IPS DF 4.7 (cell line): ENCODE measurements around the gene ADAM10.
"Not testable (repeated sequence)": the region's sequence is repeated elsewhere in the genome, so short reads cannot be mapped to it uniquely, and the experiment has no call there.

Experiments used
- DNase-seq: peaks from one replicate; pipeline ENCODE4 v3.0.0-alpha.2; 2013; ENCODE audit warnings: low spot score; ENCODE audit errors: extremely low read depth

Gene ADAM10

GRCh38 chr15:58611731-58612676 is 137.5 kb downstream of the ADAM10 start:
- DNase-seq, result no peak

DNA sequence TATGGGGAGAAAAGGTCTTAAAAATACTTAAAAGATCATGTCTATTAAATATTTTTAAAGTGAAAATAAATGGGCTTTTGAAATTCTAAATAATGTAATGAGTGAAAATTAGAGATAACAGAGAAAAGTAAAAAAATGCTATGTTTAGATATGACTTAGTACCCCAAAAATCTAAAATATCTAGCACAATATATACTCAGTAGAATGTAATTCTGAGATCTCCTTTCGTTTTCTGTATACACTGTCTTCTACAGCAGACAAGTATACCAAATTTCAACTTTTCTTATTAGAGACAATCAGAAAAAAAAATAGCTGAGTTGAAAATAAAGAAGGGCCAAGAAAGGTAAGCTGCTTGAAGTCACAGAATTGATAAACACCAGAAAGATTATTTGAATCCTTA is 140.8 kb downstream of the ADAM10 start:
- no peak for DNase-seq

- DNase-seq, result no peak
Observed at GRCh38 chr15:58608129-58608590, 141.3 kb downstream of the ADAM10 start.

GRCh38 chr15:58606577-58607080 is 142.9 kb downstream of the ADAM10 start:
- DNase-seq, result no peak

GRCh38 chr15:58605931-58606530 is 143.5 kb downstream of the ADAM10 start:
- no peak for DNase-seq

- no peak for DNase-seq
Observed at GRCh38 chr15:58604455-58604923, 145.0 kb downstream of the ADAM10 start.

GRCh38 chr15:58603927-58604326 is 145.6 kb downstream of the ADAM10 start:
- not testable (repeated sequence) for DNase-seq

- DNase-seq, result no peak
Observed at GRCh38 chr15:58602823-58603222, 146.7 kb downstream of the ADAM10 start.

- DNase-seq, result no peak
Observed at GRCh38 chr15:58598829-58599210, 150.7 kb downstream of the ADAM10 start.

DNA sequence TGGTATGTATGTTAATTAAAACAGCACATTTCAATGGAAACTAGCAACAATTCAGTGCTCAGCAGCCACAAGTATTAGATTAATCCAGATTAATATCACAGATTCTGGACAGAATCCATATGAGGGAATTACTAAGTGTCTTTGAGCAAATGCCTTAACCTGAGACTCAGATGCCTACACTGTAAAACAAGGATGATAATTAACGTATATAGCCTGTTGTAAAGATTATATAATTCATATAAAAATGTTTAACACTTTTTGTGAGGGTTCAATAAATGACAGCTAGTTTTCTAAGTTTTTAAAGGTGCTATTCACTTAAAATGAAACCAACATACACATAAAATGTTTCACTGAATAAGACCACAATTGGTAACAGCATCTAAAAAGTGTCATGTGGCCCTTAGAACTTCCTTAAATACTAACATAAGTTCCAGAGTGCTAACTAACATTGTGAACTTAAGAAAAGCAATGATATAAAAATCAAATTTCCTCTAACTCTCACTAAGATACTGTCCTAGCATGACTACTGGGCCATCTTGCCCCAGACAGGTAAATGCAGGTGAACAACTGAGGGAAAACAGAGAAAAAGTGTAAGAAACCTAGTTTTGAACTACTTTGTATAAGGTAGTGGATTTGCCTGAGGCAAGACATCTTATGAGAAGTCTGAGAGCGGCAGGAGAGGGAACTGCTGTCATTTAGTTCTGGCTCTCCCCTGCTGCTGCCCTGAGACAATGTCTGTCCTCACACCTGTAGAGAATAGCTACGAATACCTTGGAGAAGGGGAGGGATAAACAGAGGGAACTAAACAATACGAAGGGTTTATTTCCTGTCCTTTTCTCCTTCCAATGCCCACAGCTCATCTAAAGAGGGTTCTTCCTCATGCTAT is 151.3 kb downstream of the ADAM10 start:
- no peak for DNase-seq

DNA sequence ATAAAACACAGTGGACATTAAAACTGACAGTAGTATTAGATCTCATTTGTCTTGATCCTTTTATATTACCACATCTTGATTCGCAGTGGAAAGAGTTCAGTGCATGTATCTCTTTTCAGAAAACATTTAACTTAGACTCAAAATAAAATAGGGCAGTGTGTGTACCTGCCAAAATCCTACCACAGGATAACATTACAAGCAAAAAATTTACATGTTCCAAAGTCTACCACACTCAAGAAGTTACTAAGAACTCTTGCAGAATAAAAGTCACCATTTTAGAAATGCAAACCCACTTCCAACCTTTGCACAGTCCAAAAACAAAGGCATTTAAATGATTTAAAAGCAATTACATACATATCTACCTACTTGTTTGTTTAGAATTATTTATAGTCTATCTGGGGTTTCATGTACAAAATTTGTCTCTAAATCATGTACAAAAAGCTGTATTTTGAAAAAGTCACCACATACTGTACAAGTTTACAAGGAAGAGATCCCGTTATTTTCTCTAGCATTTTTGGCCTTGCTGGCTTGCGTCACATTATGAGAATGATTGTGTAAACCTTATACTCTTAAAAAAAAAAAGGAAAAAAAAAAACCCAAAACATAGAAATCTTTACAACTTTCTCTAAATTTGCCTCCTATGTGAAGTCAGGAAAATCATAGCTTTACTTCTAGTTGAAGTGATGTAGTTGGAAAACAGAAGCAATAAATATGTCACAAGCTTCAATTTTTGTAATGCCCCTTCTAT is 153.8 kb downstream of the ADAM10 start:
- no peak for DNase-seq

DNA sequence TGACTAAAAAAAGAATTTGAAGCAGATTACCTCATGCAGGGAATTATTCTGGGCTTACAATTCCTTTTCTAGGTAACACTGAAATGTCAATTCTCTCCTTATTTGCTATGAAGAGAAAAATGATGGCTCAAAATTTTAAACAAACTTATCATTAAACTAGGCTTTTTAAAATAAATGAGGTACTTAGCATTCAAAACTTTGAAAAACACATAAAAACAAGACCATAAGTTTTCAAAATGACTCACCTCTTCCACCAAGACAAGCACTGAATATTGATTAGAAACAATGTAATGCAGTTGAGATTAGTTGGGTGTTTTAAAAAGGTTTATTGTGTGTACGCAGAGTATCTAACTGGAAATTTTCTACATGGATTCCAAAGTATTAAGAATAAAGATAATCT is 154.6 kb downstream of the ADAM10 start:
- DNase-seq, result no peak

DNA sequence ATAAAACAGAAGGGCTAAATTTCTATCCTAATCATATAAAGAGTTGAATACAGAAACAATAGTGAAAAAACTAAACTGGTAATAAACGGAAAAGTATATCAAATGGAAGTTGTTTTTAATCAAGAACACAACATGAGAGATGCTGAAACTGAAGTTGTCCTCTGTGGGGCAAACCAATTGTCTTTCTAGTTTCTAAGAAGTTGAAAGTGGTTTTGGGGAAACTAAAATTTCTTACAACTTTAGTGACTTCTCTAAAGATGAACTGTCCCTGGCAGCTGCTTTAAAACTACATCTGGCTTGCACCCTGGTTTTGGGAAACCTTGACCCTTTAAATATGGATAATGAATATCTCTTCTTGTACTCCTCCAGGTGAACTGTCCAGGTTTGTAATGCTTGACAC is 155.6 kb downstream of the ADAM10 start:
- DNase-seq, result no peak

DNA sequence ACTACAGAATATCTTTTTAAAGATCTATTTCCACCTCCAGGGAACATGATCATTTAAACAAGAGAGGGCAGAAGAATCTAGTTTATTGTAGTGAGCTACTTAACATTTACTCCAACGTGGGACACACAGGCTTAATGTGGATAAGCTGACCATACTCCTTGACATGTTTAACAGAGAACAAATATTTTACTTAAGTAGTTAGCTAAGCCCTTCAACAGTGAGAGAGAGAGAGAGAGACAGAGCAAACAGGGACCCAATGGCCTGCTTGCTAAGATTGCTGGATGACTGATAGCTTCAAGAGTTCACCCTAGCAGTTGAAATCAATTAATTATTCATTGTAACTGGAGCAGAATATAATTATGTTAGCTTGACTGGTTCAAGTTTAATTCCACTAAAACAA is 158.6 kb downstream of the ADAM10 start:
- no peak for DNase-seq

GRCh38 chr15:58590236-58590635 is 159.3 kb downstream of the ADAM10 start:
- DNase-seq, result no peak

- no peak for DNase-seq
Observed at GRCh38 chr15:58589047-58589446, 160.5 kb downstream of the ADAM10 start.

DNA sequence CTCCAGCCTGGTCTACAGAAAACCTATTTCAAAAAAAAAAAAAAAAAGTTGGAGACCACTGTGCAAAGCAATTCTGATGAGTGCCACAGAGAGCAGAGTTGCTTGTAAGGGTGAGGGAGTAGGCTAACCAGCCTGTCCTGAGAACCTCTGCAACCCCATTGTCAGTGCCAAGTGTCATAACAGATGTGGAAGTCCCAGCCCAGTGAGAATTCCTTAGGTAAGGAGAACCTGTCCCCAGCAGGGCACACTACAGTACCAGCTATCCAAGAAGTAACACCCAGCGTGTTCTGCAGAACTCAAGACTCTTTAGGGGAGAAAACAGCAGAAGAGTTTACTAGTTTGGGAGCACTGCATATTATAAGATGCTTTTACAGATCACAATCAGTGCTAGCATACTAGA is 161.4 kb downstream of the ADAM10 start:
- no peak for DNase-seq

- DNase-seq, result no peak
Observed at GRCh38 chr15:58587486-58587885, 162.0 kb downstream of the ADAM10 start.

- no peak for DNase-seq
Observed at GRCh38 chr15:58585693-58586443, 163.6 kb downstream of the ADAM10 start.
